H9 (cell line): ENCODE data around the gene HSDL2. TPM values are rescaled to one million over a fixed set of nuclear protein-coding genes. Genes with fewer than 3 reads are reported as not detected.
A peak's percentile ranks its signal among the peaks of the same experiment; 100 is the strongest.

Source experiments
- DNase-seq: peaks from one replicate; pipeline ENCODE4 v3.0.0-alpha.2; 2017
- H2AFZ ChIP-seq: one replicate; pipeline ENCODE4 v1.6.1; 2013; ENCODE audit warnings: mild to moderate bottlenecking, low read length, control low read depth, moderate library complexity
- H2AK5ac ChIP-seq: 2 replicates; pipeline ENCODE4 v1.6.1; 2013; ENCODE audit warnings: low read length, control low read depth, mixed read lengths; ENCODE audit not compliant: insufficient read length
- H2BK120ac ChIP-seq: one replicate; pipeline ENCODE4 v1.6.1; 2013; ENCODE audit warnings: low read depth, mild to moderate bottlenecking, low read length, control low read depth, inconsistent platforms; ENCODE audit not compliant: poor library complexity, severe bottlenecking
- H2BK12ac ChIP-seq: 2 replicates; pipeline ENCODE4 v1.6.1; 2013; ENCODE audit warnings: low read length, control low read depth, mixed read lengths, low read depth; ENCODE audit not compliant: insufficient read length
- H2BK15ac ChIP-seq: 2 replicates; pipeline ENCODE4 v1.6.1; 2013; ENCODE audit warnings: low read depth, low read length, control low read depth
- H2BK20ac ChIP-seq: one replicate; pipeline ENCODE4 v1.6.1; 2013; ENCODE audit warnings: low read depth, mild to moderate bottlenecking, low read length, control low read depth, inconsistent platforms; ENCODE audit not compliant: poor library complexity, severe bottlenecking
- H2BK5ac ChIP-seq: 2 replicates; pipeline ENCODE4 v1.6.1; 2013; ENCODE audit warnings: low read length, control low read depth, mixed read lengths; ENCODE audit not compliant: insufficient read length
- H3K14ac ChIP-seq: 2 replicates; pipeline ENCODE4 v1.6.1; 2013; ENCODE audit warnings: low read length, control low read depth; ENCODE audit not compliant: insufficient read depth
- H3K18ac ChIP-seq: 2 replicates; pipeline ENCODE4 v1.6.1; 2013; ENCODE audit warnings: low read depth, mild to moderate bottlenecking, mixed read lengths, low read length, control low read depth; ENCODE audit not compliant: insufficient read length
- H3K23ac ChIP-seq: 2 replicates; pipeline ENCODE4 v1.6.1; 2013; ENCODE audit warnings: low read length, control low read depth, mixed read lengths, low read depth; ENCODE audit not compliant: insufficient read length
- H3K23me2 ChIP-seq: 2 replicates; pipeline ENCODE4 v1.6.1; 2013; ENCODE audit warnings: low read depth, mild to moderate bottlenecking, mixed read lengths, low read length, control low read depth; ENCODE audit not compliant: insufficient read length, poor library complexity, severe bottlenecking
- H3K27ac ChIP-seq: 2 replicates; pipeline ENCODE4 v1.5.1; 2013; ENCODE audit warnings: low read length, control low read depth, mixed read lengths, low read depth; ENCODE audit not compliant: insufficient read length
- H3K27me3 ChIP-seq: 2 replicates; pipeline ENCODE4 v1.6.1; 2013; ENCODE audit warnings: low read length, control low read depth, inconsistent platforms; ENCODE audit not compliant: insufficient read depth
- H3K4ac ChIP-seq: 2 replicates; pipeline ENCODE4 v1.6.1; 2013; ENCODE audit warnings: low read depth, mild to moderate bottlenecking, control low read depth, inconsistent platforms, low read length, moderate library complexity
- H3K4me1 ChIP-seq: 2 replicates; pipeline ENCODE4 v1.6.1; 2013; ENCODE audit warnings: low read length, control low read depth, inconsistent platforms; ENCODE audit not compliant: insufficient read depth
- H3K4me2 ChIP-seq: 2 replicates; pipeline ENCODE4 v1.6.1; 2013; ENCODE audit warnings: low read length, control low read depth, mixed read lengths; ENCODE audit not compliant: insufficient read length, insufficient read depth
- H3K56ac ChIP-seq: 2 replicates; pipeline ENCODE4 v1.6.1; 2013; ENCODE audit warnings: low read depth, mild to moderate bottlenecking, mixed read lengths, low read length, control low read depth; ENCODE audit not compliant: insufficient read length
- H3K79me1 ChIP-seq: 2 replicates; pipeline ENCODE4 v1.6.1; 2013; ENCODE audit warnings: low read depth, mild to moderate bottlenecking, moderate library complexity, low read length, control low read depth, inconsistent platforms; ENCODE audit not compliant: insufficient read depth, poor library complexity, severe bottlenecking
- H3K79me2 ChIP-seq: 2 replicates; pipeline ENCODE4 v1.6.1; 2013; ENCODE audit warnings: low read length, control low read depth, inconsistent platforms; ENCODE audit not compliant: insufficient read depth
- H3K9ac ChIP-seq: 2 replicates; pipeline ENCODE4 v1.6.1; 2013; ENCODE audit warnings: low read length, control low read depth, mixed read lengths; ENCODE audit not compliant: insufficient read length; ENCODE audit errors: extremely low read depth
- H3K9me3 ChIP-seq: one replicate; pipeline ENCODE4 v1.6.1; 2013; ENCODE audit warnings: low read depth, low read length, inconsistent platforms; ENCODE audit not compliant: control insufficient read depth
- H3T11ph ChIP-seq: one replicate; pipeline ENCODE4 v1.6.1; 2013; ENCODE audit warnings: mild to moderate bottlenecking, low read length, control low read depth, inconsistent platforms
- H4K20me1 ChIP-seq: one replicate; pipeline ENCODE4 v1.6.1; 2013; ENCODE audit not compliant: control insufficient read depth, insufficient read length, insufficient read depth
- H4K5ac ChIP-seq: 2 replicates; pipeline ENCODE4 v1.6.1; 2013; ENCODE audit warnings: low read depth, mild to moderate bottlenecking, mixed read lengths, low read length, control low read depth; ENCODE audit not compliant: insufficient read length
- H4K8ac ChIP-seq: replicated peaks from 2 replicates; pipeline ENCODE4 v1.6.1; 2013; ENCODE audit warnings: low read length, control low read depth, mixed read lengths, low read depth; ENCODE audit not compliant: insufficient read length
- H4K91ac ChIP-seq: 2 replicates; pipeline ENCODE4 v1.6.1; 2013; ENCODE audit warnings: low read depth, mild to moderate bottlenecking, moderate library complexity, mixed read lengths, low read length, control low read depth; ENCODE audit not compliant: insufficient read length
- H3K27ac Mint-ChIP-seq, 3 experiments: 2 replicates in 2 of 3; 3 replicates in 1 of 3; pipeline ENCODE4 v1.8.0; 2020 to 2021; ENCODE audit warnings: mixed read lengths in 3 of 3, mild to moderate bottlenecking in 1 of 3, moderate library complexity in 1 of 3
- H3K27me3 Mint-ChIP-seq: 2 replicates; pipeline ENCODE4 v1.8.0; 2021; ENCODE audit warnings: low read depth, mild to moderate bottlenecking, moderate library complexity, mixed read lengths
- H3K36me3 Mint-ChIP-seq, 3 experiments: 2 replicates in 2 of 3; 3 replicates in 1 of 3; pipeline ENCODE4 v1.8.0; 2020 to 2021; ENCODE audit warnings: low read depth in 3 of 3, mixed read lengths in 3 of 3; ENCODE audit not compliant: insufficient read depth in 1 of 3
- H3K4me1 Mint-ChIP-seq, 2 experiments: 2 replicates each; pipeline ENCODE4 v1.8.0; 2020; ENCODE audit warnings: mixed read lengths in 2 of 2
- H3K4me3 Mint-ChIP-seq, 2 experiments: 2 replicates in 1 of 2; 3 replicates in 1 of 2; pipeline ENCODE4 v1.8.0; 2020 to 2021; ENCODE audit warnings: mild to moderate bottlenecking in 2 of 2, mixed read lengths in 2 of 2, moderate library complexity in 1 of 2
- H3K9me3 Mint-ChIP-seq, 2 experiments: 2 replicates in 1 of 2; 3 replicates in 1 of 2; pipeline ENCODE4 v1.8.0; 2020; ENCODE audit warnings: mild to moderate bottlenecking in 2 of 2, mixed read lengths in 2 of 2, moderate library complexity in 1 of 2
- CTCF ChIP-seq: fragments of 200-600 bp; sonication (generic); conservative IDR thresholded peaks from 3 replicates; pipeline ENCODE4 v1.8.0; 2021; ENCODE audit warnings: antibody characterized with exemption, mild to moderate bottlenecking
- WGBS: extraction: QIAGEN DNeasy Blood & Tissue Kit; methylation state at CpG from one replicate; pipeline ENCODE4 v1.1.7; 2013; ENCODE audit warnings: missing lambda C conversion rate, low lambda C conversion rate, mixed read lengths; ENCODE audit not compliant: insufficient read length; ENCODE audit errors: extremely low coverage; 5-methylcytosine and 5-hydroxymethylcytosine counted together
- total RNA-seq: library from RNA; stranded (reverse); gene quantifications from 2 replicates; pipeline ENCODE4 v1.2.1, GENCODE V29; 2021

HSDL2 gene
- total RNA-seq, 1 experiment from 2014 or later, result 16.6 TPM

GRCh38 chr9:112380825-112381221 is 915 bp downstream of the HSDL2 start:
- H3K4me3 Mint-ChIP-seq, result peak overlapping the region; percentile 92 to 93
- no peaks in the 10 kb centered on the region for H3K9me3 ChIP-seq
- no peak overlapping the region for H2AFZ ChIP-seq
- peaks cover 0 to 4% (median 0%) of the 10 kb centered on the region in 3 experiments; a peak in 5 of 7 replicates for H3K36me3 Mint-ChIP-seq
- no peak overlapping the region for H2BK20ac ChIP-seq
- no peak overlapping the region for H3T11ph ChIP-seq
- H3K23ac ChIP-seq, result no peak overlapping the region
- peak overlapping the region; percentile 1 to 92 (median 27); a peak in 1 of 7 replicates for H3K27ac Mint-ChIP-seq
- H3K4ac ChIP-seq, result no peak overlapping the region
- peaks cover 10% of the 10 kb centered on the region for H3K23me2 ChIP-seq
- H3K4me1 ChIP-seq, result no peaks in the 10 kb centered on the region; the same call in 1 of the 2 replicates
- no peaks in the 10 kb centered on the region for H3K27me3 ChIP-seq
- H3K79me1 ChIP-seq, result no peaks in the 10 kb centered on the region
- H4K20me1 ChIP-seq, result no peaks in the 10 kb centered on the region
- no peak for DNase-seq
- H3K56ac ChIP-seq, result no peak overlapping the region
- H3K79me2 ChIP-seq, result 0 out of 2 replicates have a peak, but pooled peaks cover 1% of the 10 kb centered on the region
- no peak overlapping the region for H2BK5ac ChIP-seq
- H3K27me3 Mint-ChIP-seq, result no peaks in the 10 kb centered on the region
- H2BK12ac ChIP-seq, result no peak overlapping the region
- no peaks in the 10 kb centered on the region for H3K9me3 Mint-ChIP-seq
- no peak overlapping the region for H2BK120ac ChIP-seq
- H4K8ac ChIP-seq, result no peak overlapping the region
- H3K14ac ChIP-seq, result no peak overlapping the region
- H4K91ac ChIP-seq, result no peak overlapping the region
- H2BK15ac ChIP-seq, result no peak overlapping the region
- no peak overlapping the region for H3K18ac ChIP-seq
- H3K4me1 Mint-ChIP-seq, result peaks cover 25 to 29% of the 10 kb centered on the region in 2 experiments
- no peak overlapping the region for H2AK5ac ChIP-seq
- H4K5ac ChIP-seq, result no peak overlapping the region
- H3K9ac ChIP-seq, result no peak overlapping the region
- WGBS, result no CpG with 5 or more reads among the region's 7 CpGs
- H3K4me2 ChIP-seq, result peak overlapping the region; percentile 75
- no peak overlapping the region for H3K27ac ChIP-seq
- TF ChIP-seq CTCF, result no peak
